Body of pancreas (tissue), 4 donors: ENCODE results near the gene COL15A1. TPM values are rescaled to one million over a fixed set of nuclear protein-coding genes. Genes with fewer than 3 reads are reported as not detected.
A peak's percentile ranks its signal among the peaks of the same experiment; 100 is the strongest.

ENCODE experiments used
- ATAC-seq: fragments of 150-250 bp; one replicate; pipeline ENCODE4 v1.9.1; 2016
- DNase-seq, 4 donors: peaks; one replicate each; pipeline ENCODE4 v3.0.0-alpha.2; 2019
- H3K27ac ChIP-seq, 4 donors: fragments of 200-600 bp; sonication (generic); 1 replicate in 3 of 4; 2 replicates in 1 of 4; pipeline versions ENCODE4 v1.5.1 to v1.6.1; 2016 to 2019; ENCODE audit warnings: mild to moderate bottlenecking in 1 of 4, mixed read lengths in 1 of 4, moderate library complexity in 1 of 4
- H3K27me3 ChIP-seq, 2 donors: fragments of 200-600 bp; sonication (generic); one replicate each; pipeline ENCODE4 v1.6.0; 2016; ENCODE audit warnings: mild to moderate bottlenecking in 1 of 2
- H3K36me3 ChIP-seq, 2 donors: fragments of 200-600 bp; sonication (generic); replicated peaks in 1 of 2; 2 replicates each; pipeline ENCODE4 v1.5.1; 2016; ENCODE audit warnings: low read depth in 2 of 2; ENCODE audit not compliant: insufficient read depth in 1 of 2
- H3K4me1 ChIP-seq: fragments of 200-600 bp; sonication (generic); one replicate; pipeline ENCODE4 v1.6.0; 2016
- H3K4me3 ChIP-seq, 2 donors: fragments of 200-600 bp; sonication (generic); 1 replicate in 1 of 2; 2 replicates in 1 of 2; pipeline ENCODE4 v1.5.1; 2016 to 2019
- H3K9me3 ChIP-seq, 3 donors: fragments of 200-600 bp; sonication (generic); 1 replicate in 2 of 3; 2 replicates in 1 of 3; pipeline ENCODE4 v1.5.1; 2016
- CTCF ChIP-seq, 7 experiments: fragments of 450-650 bp in 4 of 7; fragments of 200-600 bp in 3 of 7; sonication (generic) in 3 of 7; IDR thresholded peaks; one replicate each; pipeline ENCODE4 v1.5.1; 2016 to 2019; ENCODE audit warnings: antibody characterized with exemption in 7 of 7
- POLR2A ChIP-seq, 3 donors: fragments of 450-650 bp; IDR thresholded peaks; one replicate each; pipeline ENCODE4 v1.6.1; 2016; ENCODE audit warnings: antibody characterized with exemption in 3 of 3, mild to moderate bottlenecking in 2 of 3
- WGBS, 2 donors: methylation state at CpG; one replicate each; pipeline ENCODE4 v1.1.5; 2017; 5-methylcytosine and 5-hydroxymethylcytosine counted together
- intact Hi-C: fragments of 100-400 bp; cut with DNase I; formaldehyde crosslinking; loops from one replicate; pipeline ENCODE4 v1.15.1; 2023
- total RNA-seq, 2 donors: library from RNA; depleted of rRNA; stranded (reverse); fragments of >200 nt; gene quantifications; one replicate each; pipeline ENCODE4 v1.1.0, GENCODE V29; 2016

Gene COL15A1
- total RNA-seq, 2 donors from 2014 or later = 6.7 to 55.4 TPM

- H3K4me1 ChIP-seq = no peaks in the 10 kb centered on the region
- no peaks in the 10 kb centered on the region for H3K36me3 ChIP-seq
- H3K27ac ChIP-seq = no peak overlapping the region
- no peaks in the 10 kb centered on the region for H3K9me3 ChIP-seq
- 89 to 94% methylated on average over 3 to 4 of the region's 4 CpGs for WGBS, 2 donors
- ATAC-seq (no peak), DNase-seq (no peak)
- TF ChIP-seq POLR2A (IDR thresholded peaks at IDR 0.05) = no peak
- TF ChIP-seq CTCF (IDR thresholded peaks at IDR 0.05) = no peak
- H3K27me3 ChIP-seq = no peaks in the 10 kb centered on the region
- no peak overlapping the region for H3K4me3 ChIP-seq
- intact Hi-C loops = no loop called here
Measured at GRCh38 chr9:98967680-98968079, 24.0 kb downstream of the COL15A1 start.

GRCh38 chr9:98968601-98969337 is 25.1 kb downstream of the COL15A1 start:
- WGBS, 2 donors = 76 to 90% methylated on average over 6 of the region's 6 CpGs
- Histone ChIP-seq H3K4me1 (peaks cover 5% of the 10 kb centered on the region), H3K36me3 (no peaks in the 10 kb centered on the region), H3K27me3 (no peaks in the 10 kb centered on the region), H3K4me3 (no peak overlapping the region), H3K27ac (no peak overlapping the region), H3K9me3 (no peaks in the 10 kb centered on the region)
- TF ChIP-seq POLR2A (IDR thresholded peaks at IDR 0.05) = no peak
- no peak for TF ChIP-seq CTCF (IDR thresholded peaks at IDR 0.05)
- intact Hi-C loops = no loop called here
- no peak for DNase-seq
- no peak for ATAC-seq

- Histone ChIP-seq H3K9me3 (no peaks in the 10 kb centered on the region), H3K4me1 (peaks cover 24% of the 10 kb centered on the region), H3K27ac (no peak overlapping the region), H3K4me3 (no peak overlapping the region), H3K36me3 (no peaks in the 10 kb centered on the region), H3K27me3 (no peaks in the 10 kb centered on the region)
- DNase-seq (no peak), ATAC-seq (no peak)
- no peak for TF ChIP-seq POLR2A (IDR thresholded peaks at IDR 0.05)
- TF ChIP-seq CTCF (IDR thresholded peaks at IDR 0.05) = no peak
- intact Hi-C loops = no loop called here
- 93% methylated on average over 7 of the region's 7 CpGs for WGBS, 2 donors
Measured at GRCh38 chr9:98970532-98971041, 26.9 kb downstream of the COL15A1 start.

GRCh38 chr9:98971168-98971914 is 27.6 kb downstream of the COL15A1 start:
- peak overlapping the region in 1 of 4 donors; percentile 21 for H3K27ac ChIP-seq
- TF ChIP-seq POLR2A (IDR thresholded peaks at IDR 0.05) = no peak
- TF ChIP-seq CTCF (IDR thresholded peaks at IDR 0.05) = no peak

More at GRCh38 chr9:98971168-98971914, 27.6 kb downstream of the COL15A1 start:
- no peaks in the 10 kb centered on the region for H3K27me3 ChIP-seq
- intact Hi-C loops = no loop called here
- no peak overlapping the region for H3K4me3 ChIP-seq
- 81 to 85% methylated on average over 17 to 20 of the region's 20 CpGs for WGBS, 2 donors
- DNase-seq = no peak
- ATAC-seq = no peak
- H3K36me3 ChIP-seq = no peaks in the 10 kb centered on the region
- no peaks in the 10 kb centered on the region for H3K9me3 ChIP-seq
- H3K4me1 ChIP-seq = peaks cover 31% of the 10 kb centered on the region
